H1 (cell line): ENCODE data around the gene GNAL. TPM values are rescaled to one million over a fixed set of nuclear protein-coding genes. Genes with fewer than 3 reads are reported as not detected.

ENCODE experiments used
- CEBPB ChIP-seq: IDR thresholded peaks from 2 replicates; pipeline ENCODE4 v1.6.1; 2012; ENCODE audit warnings: low read depth, low read length
- CHD2 ChIP-seq: IDR thresholded peaks from 2 replicates; pipeline ENCODE4 v1.6.1; 2012; ENCODE audit warnings: low read length, improper control_type of control experiment
- EP300 ChIP-seq, 2 experiments: IDR thresholded peaks; 1 replicate in 1 of 2; 2 replicates in 1 of 2; pipeline ENCODE4 v1.6.1; 2011 to 2012; ENCODE audit warnings: low read depth in 2 of 2, low read length in 2 of 2, mild to moderate bottlenecking in 2 of 2, borderline replicate concordance in 1 of 2, inconsistent platforms in 1 of 2, moderate library complexity in 1 of 2
- HDAC2 ChIP-seq, 2 experiments: fragments of 300-600 bp in 1 of 2; sonication (generic) in 1 of 2; IDR thresholded peaks; 2 replicates each; pipeline ENCODE4 v1.6.1; 2011 to 2012; ENCODE audit warnings: low read depth in 2 of 2, low read length in 2 of 2, mild to moderate bottlenecking in 2 of 2, moderate library complexity in 2 of 2, borderline replicate concordance in 1 of 2, inconsistent platforms in 1 of 2
- NANOG ChIP-seq: IDR thresholded peaks from 2 replicates; pipeline ENCODE4 v1.6.1; 2011; ENCODE audit warnings: low read length, low read depth, mild to moderate bottlenecking, inconsistent platforms; ENCODE audit not compliant: insufficient read depth, poor library complexity, severe bottlenecking
- POU5F1 ChIP-seq: IDR thresholded peaks from 2 replicates; pipeline ENCODE4 v1.6.1; 2011; ENCODE audit warnings: low read depth, mild to moderate bottlenecking, low read length, moderate library complexity
- RBBP5 ChIP-seq: IDR thresholded peaks from 2 replicates; pipeline ENCODE4 v1.7.1; 2012; ENCODE audit warnings: low read depth, mild to moderate bottlenecking, inconsistent platforms, low read length, moderate library complexity, borderline replicate concordance
- RNF2 ChIP-seq: fragments of 200-900, 300-1000 bp; sonication (generic); IDR thresholded peaks from 2 replicates; pipeline ENCODE4 v1.7.1; 2016; ENCODE audit warnings: borderline replicate concordance, low read depth, mild to moderate bottlenecking, antibody characterized with exemption, low read length; ENCODE audit not compliant: poor library complexity, severe bottlenecking; ENCODE audit errors: missing control alignments
- SAP30 ChIP-seq: fragments of 300-600 bp; sonication (generic); IDR thresholded peaks from 2 replicates; pipeline ENCODE4 v1.7.1; 2012; ENCODE audit warnings: low read length, moderate library complexity, mild to moderate bottlenecking, inconsistent platforms; ENCODE audit not compliant: insufficient read depth, insufficient replicate concordance
- SP1 ChIP-seq: IDR thresholded peaks from 2 replicates; pipeline ENCODE4 v1.6.1; 2011; ENCODE audit warnings: low read depth, low read length
- polyA plus RNA-seq, 7 experiments: library from polyadenylated mRNA; depleted of rRNA in 3 of 7; stranded (reverse) in 5 of 7; unstranded in 2 of 7; fragments of >200 nt in 5 of 7; fragments of 200-250 nt in 2 of 7; gene quantifications; 1 replicate in 5 of 7; 2 replicates in 1 of 7; 4 replicates in 1 of 7; pipeline versions ENCODE4 v1.2.1 to v1.2.3, GENCODE V29; 2011 to 2013; ENCODE audit warnings: missing spikeins in 2 of 7, mixed read lengths in 2 of 7
- total RNA-seq: library from RNA; stranded (reverse); fragmentation: NEBNext Ultra II Directional; extraction: Animal tissue kit (Norgen Biotek cat#: 25700); gene quantifications from 2 replicates; pipeline ENCODE4 v1.2.1, GENCODE V29; 2021
- TF ChIP-seq, protein P1 (sequence below): fragments of 300-600 bp; sonication (generic); IDR thresholded peaks from 2 replicates; pipeline ENCODE4 v1.7.1; 2012; ENCODE audit warnings: low read length, moderate library complexity, mild to moderate bottlenecking, inconsistent platforms; ENCODE audit not compliant: insufficient replicate concordance

Gene GNAL
- total and polyA plus RNA-seq, 2 of the 8 experiments (the other 6 are each of a cell fraction or from before 2014, with no cell fraction given) = 13.2 to 18.3 TPM

DNA sequence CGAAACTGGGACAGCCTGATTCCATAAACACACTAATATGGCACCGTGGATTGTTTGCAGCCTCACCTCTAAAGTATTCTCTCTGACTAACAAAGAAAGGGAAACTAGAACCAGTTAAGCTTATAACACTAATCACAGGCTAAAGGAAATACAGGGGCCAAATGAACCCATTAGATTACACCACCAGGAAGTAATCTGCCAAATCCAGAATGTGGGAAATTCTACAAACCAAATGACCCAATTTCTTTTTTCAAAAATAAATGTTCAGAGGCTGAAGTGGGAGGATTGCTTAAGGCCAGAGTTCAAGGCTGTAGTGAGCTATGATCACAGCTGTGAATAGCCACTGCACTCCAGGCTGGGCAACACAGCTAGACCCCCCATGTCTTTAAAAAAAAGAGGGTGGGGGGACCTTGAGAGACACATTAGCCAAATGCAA, 220.5 kb downstream of the GNAL start (continued):
- TF ChIP-seq, protein P1, sequence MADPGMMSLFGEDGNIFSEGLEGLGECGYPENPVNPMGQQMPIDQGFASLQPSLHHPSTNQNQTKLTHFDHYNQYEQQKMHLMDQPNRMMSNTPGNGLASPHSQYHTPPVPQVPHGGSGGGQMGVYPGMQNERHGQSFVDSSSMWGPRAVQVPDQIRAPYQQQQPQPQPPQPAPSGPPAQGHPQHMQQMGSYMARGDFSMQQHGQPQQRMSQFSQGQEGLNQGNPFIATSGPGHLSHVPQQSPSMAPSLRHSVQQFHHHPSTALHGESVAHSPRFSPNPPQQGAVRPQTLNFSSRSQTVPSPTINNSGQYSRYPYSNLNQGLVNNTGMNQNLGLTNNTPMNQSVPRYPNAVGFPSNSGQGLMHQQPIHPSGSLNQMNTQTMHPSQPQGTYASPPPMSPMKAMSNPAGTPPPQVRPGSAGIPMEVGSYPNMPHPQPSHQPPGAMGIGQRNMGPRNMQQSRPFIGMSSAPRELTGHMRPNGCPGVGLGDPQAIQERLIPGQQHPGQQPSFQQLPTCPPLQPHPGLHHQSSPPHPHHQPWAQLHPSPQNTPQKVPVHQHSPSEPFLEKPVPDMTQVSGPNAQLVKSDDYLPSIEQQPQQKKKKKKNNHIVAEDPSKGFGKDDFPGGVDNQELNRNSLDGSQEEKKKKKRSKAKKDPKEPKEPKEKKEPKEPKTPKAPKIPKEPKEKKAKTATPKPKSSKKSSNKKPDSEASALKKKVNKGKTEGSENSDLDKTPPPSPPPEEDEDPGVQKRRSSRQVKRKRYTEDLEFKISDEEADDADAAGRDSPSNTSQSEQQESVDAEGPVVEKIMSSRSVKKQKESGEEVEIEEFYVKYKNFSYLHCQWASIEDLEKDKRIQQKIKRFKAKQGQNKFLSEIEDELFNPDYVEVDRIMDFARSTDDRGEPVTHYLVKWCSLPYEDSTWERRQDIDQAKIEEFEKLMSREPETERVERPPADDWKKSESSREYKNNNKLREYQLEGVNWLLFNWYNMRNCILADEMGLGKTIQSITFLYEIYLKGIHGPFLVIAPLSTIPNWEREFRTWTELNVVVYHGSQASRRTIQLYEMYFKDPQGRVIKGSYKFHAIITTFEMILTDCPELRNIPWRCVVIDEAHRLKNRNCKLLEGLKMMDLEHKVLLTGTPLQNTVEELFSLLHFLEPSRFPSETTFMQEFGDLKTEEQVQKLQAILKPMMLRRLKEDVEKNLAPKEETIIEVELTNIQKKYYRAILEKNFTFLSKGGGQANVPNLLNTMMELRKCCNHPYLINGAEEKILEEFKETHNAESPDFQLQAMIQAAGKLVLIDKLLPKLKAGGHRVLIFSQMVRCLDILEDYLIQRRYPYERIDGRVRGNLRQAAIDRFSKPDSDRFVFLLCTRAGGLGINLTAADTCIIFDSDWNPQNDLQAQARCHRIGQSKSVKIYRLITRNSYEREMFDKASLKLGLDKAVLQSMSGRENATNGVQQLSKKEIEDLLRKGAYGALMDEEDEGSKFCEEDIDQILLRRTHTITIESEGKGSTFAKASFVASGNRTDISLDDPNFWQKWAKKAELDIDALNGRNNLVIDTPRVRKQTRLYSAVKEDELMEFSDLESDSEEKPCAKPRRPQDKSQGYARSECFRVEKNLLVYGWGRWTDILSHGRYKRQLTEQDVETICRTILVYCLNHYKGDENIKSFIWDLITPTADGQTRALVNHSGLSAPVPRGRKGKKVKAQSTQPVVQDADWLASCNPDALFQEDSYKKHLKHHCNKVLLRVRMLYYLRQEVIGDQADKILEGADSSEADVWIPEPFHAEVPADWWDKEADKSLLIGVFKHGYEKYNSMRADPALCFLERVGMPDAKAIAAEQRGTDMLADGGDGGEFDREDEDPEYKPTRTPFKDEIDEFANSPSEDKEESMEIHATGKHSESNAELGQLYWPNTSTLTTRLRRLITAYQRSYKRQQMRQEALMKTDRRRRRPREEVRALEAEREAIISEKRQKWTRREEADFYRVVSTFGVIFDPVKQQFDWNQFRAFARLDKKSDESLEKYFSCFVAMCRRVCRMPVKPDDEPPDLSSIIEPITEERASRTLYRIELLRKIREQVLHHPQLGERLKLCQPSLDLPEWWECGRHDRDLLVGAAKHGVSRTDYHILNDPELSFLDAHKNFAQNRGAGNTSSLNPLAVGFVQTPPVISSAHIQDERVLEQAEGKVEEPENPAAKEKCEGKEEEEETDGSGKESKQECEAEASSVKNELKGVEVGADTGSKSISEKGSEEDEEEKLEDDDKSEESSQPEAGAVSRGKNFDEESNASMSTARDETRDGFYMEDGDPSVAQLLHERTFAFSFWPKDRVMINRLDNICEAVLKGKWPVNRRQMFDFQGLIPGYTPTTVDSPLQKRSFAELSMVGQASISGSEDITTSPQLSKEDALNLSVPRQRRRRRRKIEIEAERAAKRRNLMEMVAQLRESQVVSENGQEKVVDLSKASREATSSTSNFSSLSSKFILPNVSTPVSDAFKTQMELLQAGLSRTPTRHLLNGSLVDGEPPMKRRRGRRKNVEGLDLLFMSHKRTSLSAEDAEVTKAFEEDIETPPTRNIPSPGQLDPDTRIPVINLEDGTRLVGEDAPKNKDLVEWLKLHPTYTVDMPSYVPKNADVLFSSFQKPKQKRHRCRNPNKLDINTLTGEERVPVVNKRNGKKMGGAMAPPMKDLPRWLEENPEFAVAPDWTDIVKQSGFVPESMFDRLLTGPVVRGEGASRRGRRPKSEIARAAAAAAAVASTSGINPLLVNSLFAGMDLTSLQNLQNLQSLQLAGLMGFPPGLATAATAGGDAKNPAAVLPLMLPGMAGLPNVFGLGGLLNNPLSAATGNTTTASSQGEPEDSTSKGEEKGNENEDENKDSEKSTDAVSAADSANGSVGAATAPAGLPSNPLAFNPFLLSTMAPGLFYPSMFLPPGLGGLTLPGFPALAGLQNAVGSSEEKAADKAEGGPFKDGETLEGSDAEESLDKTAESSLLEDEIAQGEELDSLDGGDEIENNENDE = no peak
- no peak for TF ChIP-seq NANOG
- TF ChIP-seq RBBP5 = no peak
- no peak for TF ChIP-seq HDAC2 (IDR thresholded peaks at IDR 0.05; ENCODE audit: borderline replicate concordance in 1 of 2, low read depth in 2 of 2, low read length in 2 of 2)
- TF ChIP-seq SAP30 = no peak
- no peak for TF ChIP-seq POU5F1
- no peak for TF ChIP-seq CHD2
- TF ChIP-seq RNF2 = no peak
- no peak for TF ChIP-seq SP1
- TF ChIP-seq CEBPB = no peak
- TF ChIP-seq EP300 (IDR thresholded peaks at IDR 0.05; ENCODE audit: borderline replicate concordance in 1 of 2, low read depth in 2 of 2, low read length in 2 of 2) = no peak
